IPS-NIHi7 (cell line): Measurements from ENCODE around the gene GNPTG.
A peak's percentile ranks its signal among the peaks of the same experiment; 100 is the strongest.

Experiments
- DNase-seq: peaks from one replicate; pipeline ENCODE4 v3.0.0; 2012; ENCODE audit warnings: mixed read lengths; ENCODE audit errors: extremely low spot score

The GNPTG gene

DNA sequence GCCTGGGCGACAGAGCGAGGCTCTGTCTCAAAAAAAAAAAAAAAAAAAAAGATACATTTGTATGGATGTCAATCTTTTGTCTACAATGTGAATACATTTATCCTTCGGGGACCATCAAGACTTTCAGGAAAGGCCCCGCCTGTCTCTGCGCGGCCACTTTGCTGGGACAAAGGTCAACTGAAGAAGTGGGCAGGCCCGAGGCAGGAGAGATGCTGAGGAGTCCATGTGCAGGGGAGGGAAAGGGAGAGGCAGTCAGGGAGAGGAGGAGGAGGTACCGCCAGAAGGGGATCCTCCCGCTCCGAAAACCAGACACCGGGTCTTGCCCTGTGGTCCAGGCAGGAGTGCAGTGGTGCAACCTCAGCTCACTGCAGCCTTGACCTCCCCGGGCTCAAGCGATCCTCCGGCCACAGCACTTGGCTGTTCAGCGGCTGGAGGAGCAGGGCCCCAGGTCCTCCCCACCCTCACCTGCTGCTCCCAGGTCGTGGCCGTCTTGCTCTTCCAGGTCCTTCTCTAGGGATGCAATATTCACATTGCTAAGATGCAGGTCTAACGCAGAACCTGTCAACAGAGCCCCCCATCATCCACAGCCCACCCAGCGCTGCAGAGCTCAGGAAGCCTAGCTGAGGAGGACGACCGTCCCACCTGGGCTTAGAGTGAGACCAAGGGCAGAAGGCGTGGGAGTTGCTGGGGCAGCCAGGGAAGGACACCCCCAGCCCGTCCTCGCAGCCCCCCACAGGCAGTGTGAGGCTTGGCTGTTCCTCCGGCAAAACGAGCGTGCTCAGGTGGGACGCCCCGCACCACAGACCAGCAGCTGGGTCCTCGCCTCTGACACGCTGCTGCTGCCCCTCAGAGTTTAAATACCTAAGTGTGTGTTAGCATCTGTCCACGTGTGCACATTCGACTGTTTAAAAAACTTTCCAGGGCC, 19.6 kb downstream of the GNPTG start:
- DNase-seq = no peak

DNA sequence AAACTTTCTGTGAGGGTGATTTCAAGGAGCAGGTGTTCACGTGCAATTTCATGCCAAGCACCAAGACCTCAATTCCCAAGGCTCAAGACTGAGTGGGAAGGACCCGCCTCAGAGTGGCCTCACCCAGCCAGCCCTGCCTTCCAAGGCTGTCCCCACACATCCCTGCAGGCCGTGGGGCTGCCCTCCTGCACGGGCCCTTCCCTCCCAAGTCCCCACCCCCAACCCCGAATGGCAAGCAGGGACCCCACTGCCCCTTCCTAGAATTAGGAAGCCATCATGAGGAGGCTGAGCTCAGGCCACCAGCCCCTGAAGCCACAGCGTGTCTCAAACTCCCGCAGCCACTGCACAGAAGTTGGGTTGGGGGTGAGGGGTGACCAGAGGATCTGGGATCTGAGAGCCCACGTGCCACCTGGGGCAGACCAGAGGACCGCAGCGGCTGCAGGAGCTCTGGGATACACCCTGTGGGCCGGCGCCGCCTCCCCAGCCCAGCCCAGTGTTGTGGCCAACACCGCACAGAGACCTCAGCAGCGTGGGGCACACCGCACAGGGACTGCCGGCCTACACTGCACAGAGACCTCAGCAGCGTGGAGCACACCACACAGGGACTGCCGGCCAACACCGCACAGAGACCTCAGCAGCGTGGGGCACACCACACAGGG, 20.7 kb downstream of the GNPTG start:
- DNase-seq = no peak

DNA sequence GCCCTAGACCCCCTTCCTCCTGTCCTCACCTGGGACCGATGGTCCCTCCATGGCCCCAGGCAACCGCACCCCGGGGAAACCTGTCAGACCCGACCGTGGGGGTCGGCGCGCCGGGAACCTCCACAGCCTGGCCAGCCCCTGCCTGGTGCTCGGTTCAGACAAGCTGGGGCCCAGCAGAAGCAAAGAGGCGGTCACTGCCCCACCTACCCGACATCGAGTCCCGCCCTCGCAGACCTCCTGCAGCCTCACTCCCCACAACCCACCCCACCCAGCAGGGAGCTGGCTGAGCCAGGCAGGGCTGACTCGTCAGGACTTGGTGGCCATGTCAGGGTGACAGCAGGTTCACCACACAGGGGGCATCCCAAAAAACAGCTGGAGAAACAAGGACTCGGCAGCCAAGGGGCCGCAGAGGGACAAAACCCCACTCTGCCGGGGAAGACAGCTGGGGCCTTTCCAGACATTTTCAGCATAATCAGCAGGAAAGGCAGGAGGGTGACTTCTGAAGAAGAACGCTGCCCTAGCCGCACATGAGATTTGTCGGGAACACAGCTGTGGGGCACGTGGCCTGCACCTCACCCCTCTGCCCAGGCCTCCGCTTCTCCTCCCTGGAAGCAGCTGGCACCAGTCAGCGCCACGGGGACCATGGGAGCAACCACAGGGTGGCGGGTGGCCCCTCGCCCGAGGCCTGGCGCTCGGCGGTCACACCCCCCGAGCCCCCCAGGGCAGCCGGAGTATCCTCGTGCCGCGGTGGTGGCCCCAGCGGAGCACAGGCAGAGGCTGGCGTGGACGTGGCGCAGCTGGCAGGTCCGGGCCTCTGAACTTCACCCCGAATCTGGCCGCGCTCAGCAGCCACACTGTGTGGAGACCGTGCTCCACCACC, 22.9 kb downstream of the GNPTG start:
- DNase-seq = no peak

DNA sequence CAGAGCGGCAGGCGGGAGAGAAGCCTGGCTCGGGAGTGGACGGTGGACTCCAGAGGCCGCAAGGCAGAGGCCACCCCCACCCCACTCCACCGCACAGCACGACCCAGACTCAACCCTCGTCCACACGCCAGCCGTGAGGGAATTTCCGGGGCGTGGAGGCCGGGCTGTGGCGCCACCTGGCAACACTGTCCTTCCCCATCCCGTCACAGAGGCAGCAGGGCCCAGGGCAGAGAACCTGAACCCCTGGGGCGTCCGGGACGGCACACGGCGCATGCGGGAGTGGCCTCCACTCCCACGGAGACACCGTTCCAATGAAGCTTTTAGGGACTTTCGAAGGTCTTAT, 23.5 kb downstream of the GNPTG start:
- no peak for DNase-seq

DNA sequence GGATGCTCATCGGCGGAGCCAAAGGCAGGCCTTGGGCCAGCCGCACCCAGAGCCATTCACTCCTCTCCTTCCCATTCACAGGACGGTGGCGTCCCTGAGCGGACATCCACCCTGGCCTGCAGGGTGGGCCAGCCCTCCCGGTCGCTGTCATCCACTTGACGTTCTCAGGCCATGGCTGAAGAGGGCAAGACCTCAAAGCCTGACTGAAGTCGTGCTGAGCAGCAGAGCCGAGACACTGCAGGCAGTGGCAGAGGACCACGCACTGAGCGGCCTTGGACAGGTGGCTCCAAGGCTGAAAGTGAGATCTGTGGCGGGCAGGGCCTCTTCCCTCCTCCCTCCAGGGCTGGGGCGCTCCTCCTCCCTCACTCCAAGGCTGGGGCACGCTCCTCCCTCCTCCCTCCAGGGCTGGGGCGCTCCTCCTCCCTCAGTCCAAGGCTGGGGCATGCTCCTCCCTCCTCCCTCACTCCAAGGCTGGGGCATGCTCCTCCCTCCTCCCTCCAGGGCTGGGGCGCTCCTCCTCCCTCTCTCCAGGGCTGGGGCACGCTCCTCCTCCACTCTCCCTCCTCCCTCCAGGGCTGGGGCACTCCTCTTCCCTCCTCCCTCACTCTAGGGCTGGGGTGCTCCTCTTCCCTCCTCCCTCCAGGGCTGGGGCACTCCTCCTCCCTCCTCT, 24.1 kb downstream of the GNPTG start:
- no peak for DNase-seq

DNA sequence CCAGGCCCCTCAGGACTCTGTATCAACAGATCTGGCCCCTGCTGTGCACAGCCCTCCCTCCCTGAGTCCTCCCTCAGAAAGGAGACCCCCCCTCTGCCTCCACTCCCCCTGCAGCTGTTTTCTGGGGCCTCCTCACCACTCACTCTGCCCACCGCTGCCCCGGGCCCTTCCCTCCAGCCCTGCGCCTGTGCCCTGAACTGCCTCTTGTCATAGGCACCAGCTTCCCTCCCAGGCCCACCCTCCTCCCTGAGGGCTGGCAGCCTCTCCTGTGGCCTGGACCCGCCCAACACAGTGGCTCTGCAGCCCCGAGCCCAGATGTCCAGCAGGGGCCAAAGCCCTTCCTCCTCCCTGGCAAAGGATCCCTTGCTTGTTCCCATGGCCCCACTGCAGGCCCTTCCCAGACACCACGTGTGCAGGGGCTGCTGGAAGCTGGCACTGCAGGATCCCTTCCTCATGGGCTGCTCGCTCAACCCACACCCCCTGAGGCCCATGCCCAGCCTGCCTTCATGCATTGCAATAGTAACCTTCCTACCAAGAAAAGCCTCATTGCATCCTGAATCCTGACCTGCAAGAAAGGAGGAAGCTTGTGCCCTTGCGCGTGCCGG, 25.8 kb downstream of the GNPTG start:
- DNase-seq = no peak

DNA sequence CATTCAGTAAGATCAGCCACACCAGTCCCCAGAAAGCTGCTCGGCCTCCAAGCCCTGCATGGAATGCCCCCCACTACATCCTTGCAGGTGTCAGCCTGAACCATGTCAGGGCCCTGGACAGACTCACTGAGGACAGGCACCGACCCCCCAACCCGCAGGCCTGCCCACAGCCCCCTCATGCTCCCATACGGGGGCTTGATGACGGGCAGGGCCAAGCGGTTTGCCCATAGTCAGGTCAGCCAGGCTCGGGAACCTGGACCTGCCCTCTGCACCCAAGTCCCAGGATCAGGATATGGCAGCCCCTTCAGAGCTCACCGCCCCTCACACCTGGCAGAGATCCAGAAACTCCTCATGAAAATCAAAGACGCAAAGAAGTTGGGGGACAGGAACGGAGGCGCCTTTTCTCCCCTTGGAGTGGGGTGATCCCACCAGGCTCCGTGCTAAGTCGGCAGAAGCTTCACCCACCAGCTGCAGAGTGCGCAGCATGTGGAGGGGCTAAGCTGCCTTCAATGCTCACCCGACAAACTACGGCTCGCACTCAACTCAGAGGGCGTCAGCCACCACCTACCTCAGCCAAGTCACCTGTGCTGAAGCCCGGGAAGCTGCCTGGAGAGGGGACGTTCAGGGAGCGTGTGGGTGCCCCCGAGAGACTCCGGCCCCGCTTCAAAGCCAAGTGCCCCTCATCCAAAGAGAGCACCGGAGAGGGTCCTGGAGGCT, 26.5 kb downstream of the GNPTG start:
- no peak for DNase-seq

DNA sequence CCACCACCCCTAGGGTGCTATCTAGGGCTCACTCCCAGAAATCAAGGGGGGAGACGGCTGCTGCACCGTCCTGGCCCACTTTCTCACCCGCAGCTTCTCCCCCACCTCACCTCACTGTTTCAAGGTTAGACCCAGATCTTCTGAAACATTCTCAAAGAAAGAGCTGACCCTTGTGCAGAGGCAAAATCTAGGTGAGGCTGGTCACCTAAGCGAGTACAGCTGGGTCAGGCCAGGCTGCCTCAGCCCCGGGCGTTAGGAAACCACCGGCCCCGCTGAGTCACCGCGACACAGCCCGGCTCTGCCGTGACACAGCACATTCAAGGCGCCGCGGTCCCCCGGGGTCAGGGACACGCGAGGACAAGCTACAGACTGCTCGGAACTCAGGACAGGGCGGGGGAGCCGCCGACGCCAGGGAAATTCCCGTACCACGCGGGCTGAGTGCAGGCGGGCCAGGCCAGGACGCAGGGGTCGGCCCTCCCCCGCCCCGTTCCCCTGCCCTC, 27.1 kb downstream of the GNPTG start:
- peak; percentile 63 for DNase-seq

DNA sequence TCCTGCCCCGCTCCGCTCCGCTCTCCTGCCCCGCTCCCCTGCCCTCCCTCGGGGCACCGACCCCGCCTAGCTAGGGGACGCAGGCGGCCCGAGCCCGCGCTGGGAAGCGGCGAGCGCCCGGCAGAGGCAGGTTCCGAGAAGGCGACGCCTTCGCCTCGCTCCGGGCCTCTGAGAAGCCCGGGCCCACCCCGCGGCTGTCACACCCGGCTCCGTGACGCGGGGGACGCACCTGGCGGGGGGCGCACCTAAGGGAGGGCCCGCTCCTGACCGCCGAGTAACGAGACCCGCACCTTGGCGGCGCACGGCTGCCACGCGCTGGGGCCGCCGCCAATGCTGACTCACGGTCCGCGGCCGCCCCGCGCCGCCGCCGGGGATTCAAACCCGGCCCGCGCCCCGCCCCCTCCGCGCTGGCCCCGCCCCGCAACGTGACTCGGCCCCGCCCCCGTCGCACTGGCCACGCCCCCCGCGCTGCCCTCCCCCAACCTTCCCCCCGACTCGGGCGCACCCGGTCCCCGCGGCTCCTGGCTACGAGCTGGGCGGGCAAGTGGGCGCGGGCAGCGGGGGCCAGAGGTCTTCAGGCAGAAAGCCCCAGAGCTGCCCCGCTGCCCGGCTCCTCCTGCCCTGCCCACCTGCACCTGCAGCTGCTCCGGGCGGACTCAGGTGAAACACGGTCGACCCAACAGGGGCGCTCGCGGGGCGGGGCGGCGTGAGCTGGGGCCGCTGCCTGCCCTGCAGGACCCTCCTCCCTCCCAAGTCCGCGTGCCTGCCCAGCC, 27.8 kb downstream of the GNPTG start:
- DNase-seq = peak; percentile 91

DNA sequence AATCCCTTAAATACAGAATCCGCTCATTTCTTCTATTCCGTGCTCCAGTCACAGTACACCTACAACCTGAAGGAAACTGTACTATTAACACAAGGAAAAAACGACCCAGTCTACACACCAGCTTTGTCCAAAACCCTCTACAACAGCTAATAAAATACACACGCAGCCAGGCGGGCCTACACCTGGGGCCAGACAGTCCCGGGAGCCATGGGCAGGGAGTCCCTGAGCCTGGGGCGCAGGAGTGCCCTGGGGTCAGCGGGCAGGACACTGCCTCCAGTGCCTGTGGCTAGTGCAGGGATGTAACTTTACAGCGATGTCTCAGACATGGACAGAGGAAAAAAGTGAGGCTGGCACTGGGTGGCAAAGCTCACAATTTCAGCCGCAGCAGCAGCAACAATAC, 28.5 kb downstream of the GNPTG start:
- DNase-seq = peak; percentile 35

DNA sequence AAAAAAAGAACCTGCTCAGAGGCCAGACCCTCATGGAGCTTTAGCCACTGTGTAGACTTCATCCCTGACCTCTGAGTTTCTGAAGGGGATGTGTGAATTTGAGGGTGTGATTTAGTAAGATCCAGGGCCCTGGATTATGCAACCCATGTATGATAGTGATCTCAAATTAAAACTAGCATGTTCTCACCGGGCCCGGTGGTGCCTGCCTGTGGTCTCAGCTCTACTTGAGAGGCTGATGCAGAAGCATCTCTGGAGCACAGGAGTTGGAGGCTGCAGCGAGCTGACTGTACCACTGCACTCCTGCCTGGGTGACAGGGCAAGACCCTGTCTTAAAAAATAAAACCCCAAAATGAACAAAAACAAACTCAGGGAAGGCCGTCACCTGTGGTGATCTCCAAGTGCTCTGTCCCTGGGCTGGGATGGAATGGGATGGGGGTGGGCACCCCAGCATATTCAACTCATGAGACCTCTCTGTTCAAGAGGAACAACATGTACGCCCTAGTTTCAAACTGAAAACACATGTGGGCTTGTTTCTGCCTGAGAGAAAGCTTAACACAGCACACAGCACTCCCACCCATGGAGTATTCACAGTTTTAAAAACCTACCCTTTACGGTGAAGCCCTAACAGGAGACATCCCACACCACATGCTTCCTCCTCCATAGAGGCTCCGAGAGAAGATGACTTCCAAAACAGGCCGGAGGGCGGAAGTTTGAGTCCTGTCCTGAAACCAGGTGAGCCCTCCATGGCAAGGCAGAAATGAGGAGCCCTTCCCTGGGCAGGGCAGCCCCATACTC, 30.1 kb downstream of the GNPTG start:
- no peak for DNase-seq

DNA sequence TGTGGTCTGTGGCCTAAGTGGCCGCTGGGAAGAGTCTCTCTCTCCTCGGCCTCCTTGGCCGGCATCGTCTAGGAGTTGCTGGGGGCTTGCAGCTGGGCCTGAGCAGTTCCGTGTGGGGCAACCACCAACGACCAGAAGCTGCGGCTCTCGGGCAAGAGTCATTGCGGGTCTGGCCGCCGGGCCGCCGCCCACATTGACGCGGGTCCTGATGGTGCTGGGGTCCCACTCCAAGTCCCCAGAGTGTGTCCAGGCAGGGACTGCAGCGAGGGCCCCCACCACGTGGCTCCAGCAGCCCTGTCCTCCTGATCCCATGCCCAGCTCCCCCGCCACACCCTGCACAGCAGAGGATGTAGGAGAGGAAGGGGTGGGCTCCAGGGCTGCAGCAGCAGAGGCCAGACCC, 31.8 kb downstream of the GNPTG start:
- no peak for DNase-seq

DNA sequence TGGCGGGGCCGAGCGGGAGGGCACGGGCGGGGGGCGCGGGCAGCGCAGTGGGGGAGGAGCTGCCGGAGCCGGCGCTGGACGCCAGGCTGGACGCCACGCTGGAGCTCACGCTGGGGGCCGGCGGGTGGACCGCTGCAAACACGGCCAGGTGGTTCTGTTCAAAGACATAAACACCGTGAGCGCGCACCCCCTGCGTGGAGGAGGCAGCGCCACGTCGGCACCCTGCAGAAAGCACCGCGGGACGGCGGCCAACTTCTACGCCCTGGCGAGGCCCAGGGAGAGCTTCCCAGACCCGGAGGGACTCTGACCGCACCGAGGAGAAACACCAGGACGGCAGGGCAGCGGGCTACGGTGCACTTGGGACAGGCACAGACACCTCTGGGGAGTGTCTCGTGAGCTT, 33.5 kb downstream of the GNPTG start:
- DNase-seq = no peak

DNA sequence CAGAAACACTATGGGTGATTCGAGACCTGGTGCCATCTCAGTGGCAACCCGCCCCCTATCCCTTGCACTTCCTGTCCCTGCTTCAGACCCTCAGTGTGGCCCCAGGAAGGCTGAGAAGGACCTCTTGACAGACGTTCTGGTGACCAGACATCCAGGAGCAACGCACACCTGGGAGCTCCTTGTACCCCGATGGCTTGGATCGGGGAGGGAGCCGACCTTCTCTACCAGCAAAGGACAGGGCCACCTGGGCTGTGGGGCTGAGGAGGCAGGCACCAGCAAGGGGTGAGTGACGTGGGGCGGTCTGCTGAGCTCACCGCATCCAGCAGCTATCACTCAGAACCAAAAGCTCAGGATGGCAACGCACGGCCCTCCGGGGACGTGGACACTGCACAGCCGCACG, 35.6 kb downstream of the GNPTG start:
- no peak for DNase-seq

DNA sequence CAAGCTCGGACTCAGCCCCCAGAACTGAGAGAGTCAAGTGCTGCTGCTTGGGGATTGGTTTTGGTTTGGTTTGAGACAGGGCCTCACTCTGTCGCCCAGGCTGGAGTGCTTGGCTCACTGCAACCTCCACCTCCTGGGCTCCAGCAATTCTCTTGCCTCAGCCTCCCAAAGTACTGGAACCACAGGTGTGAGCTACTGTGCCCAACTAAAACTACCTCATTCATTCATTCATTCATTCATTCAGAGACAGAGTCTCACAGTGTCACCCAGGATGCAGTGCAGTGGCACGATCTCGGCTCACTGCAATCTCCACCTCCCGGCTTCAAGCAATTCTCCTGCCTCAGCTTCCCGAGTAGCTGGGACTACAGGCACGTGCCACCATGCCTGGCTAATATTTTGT, 38.0 kb downstream of the GNPTG start:
- DNase-seq = no peak

DNA sequence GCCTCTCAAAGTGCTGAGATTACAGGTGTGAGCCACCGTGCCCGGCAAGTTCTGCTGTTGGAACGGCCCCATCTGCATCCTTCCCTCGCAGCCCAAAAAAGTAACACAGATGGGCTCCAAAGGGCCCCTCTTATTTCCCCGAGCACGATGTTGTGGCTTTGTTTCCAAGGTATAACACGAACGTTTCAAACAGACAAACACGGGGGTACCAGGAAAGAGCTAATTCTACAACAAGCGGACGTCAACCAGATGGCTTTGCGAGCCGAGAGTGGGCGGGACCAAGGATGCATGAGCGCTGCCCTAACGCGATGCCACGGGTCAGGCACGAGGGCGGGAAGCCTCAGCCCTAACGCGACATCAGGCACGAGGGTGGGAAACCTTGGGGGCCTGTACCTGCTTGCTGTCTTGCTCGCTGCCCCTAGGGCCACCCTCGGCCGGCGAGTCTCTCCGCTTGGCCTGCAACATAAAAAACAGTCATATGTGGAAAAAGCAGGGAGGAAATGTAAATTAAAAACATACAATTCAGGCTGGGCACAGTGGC, 38.6 kb downstream of the GNPTG start:
- no peak for DNase-seq

DNA sequence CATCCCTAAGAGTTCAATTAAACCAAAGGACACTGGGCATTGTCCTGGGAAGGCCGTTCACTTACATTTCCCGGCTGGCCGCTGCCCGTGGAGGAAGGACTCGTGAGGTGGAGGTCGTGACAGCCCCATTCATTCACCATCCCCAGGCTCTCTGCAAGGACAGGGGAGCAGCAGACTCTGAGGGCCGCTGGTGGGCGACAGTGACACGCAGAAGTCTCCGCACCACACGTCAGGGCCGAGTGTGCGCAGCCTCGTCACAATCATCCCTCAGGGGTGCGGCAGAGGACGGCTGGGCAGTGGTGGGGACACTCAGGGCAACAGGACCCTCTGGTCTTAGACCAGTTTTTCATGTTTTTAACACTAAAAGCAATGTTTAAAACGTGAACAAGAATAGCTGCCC, 41.1 kb downstream of the GNPTG start:
- no peak for DNase-seq

DNA sequence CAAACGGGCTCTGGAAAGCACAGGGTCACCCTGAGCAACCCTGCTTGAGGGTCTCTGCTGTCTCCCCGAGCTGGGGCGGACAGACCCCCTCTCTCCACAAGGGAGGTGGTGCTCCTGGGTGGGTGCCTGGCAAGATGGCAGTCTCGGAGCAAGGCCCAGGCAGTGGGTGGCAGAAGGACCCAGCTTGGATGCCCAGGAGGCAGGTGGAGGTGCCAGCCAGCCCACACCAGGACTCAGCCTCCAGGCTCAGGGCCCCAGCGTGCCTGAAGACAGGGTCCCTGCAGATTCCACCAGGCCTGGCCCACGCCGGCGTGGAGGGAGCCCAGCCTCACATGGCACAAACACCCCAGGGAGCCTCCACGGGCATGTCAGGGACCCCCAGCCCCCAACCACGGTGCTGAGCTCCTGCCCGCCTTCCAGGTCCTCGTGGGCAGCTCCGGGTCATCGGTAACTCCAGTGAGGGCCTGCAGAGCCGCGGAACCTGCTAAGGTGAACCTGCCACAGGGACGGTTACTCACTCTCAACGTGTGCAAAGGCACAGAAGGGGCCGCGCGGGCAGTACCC, 42.0 kb downstream of the GNPTG start:
- DNase-seq = no peak
